Liver (tissue), 9 donors: ENCODE measurements around the gene ERBB4. TPM values are rescaled to one million over a fixed set of nuclear protein-coding genes. Genes with fewer than 3 reads are reported as not detected.

Source experiments
- DNase-seq: peaks from one replicate; pipeline ENCODE4 v3.0.0-alpha.2; 2017; ENCODE audit warnings: low spot score
- H3K27ac ChIP-seq, 2 donors: one replicate each; pipeline ENCODE4 v1.7.0; 2013; ENCODE audit warnings: inconsistent platforms in 2 of 2, low read length in 2 of 2, control low read depth in 1 of 2, low read depth in 1 of 2, mild to moderate bottlenecking in 1 of 2
- H3K27me3 ChIP-seq, 4 donors: one replicate each; pipeline versions ENCODE4 v1.6.1 to v1.7.0; 2013; ENCODE audit warnings: low read length in 3 of 4, inconsistent platforms in 1 of 4, mild to moderate bottlenecking in 1 of 4, moderate library complexity in 1 of 4; ENCODE audit not compliant: control insufficient read depth in 4 of 4, insufficient read depth in 4 of 4
- H3K36me3 ChIP-seq, 4 donors: one replicate each; pipeline versions ENCODE4 v1.6.1 to v1.7.0; 2013; ENCODE audit warnings: low read length in 3 of 4, mild to moderate bottlenecking in 3 of 4, low read depth in 1 of 4, moderate library complexity in 1 of 4; ENCODE audit not compliant: control insufficient read depth in 4 of 4, insufficient read depth in 3 of 4
- H3K4me1 ChIP-seq, 4 donors: one replicate each; pipeline versions ENCODE4 v1.6.1 to v1.7.0; 2013; ENCODE audit warnings: low read length in 3 of 4, mild to moderate bottlenecking in 3 of 4, moderate library complexity in 1 of 4; ENCODE audit not compliant: control insufficient read depth in 4 of 4, insufficient read depth in 4 of 4
- H3K4me3 ChIP-seq, 3 donors: one replicate each; pipeline versions ENCODE4 v1.6.1 to v1.7.0; 2013; ENCODE audit warnings: low read length in 3 of 3, control low read depth in 1 of 3, low read depth in 1 of 3, mild to moderate bottlenecking in 1 of 3
- H3K9ac ChIP-seq, 2 donors: one replicate each; pipeline ENCODE4 v1.7.0; 2013; ENCODE audit warnings: low read length in 2 of 2, mild to moderate bottlenecking in 2 of 2, moderate library complexity in 2 of 2, control low read depth in 1 of 2, low read depth in 1 of 2
- H3K9me3 ChIP-seq, 4 donors: one replicate each; pipeline versions ENCODE4 v1.6.1 to v1.7.0; 2013; ENCODE audit warnings: low read length in 3 of 4; ENCODE audit not compliant: control insufficient read depth in 4 of 4
- ATF3 ChIP-seq: IDR thresholded peaks from 2 replicates; pipeline ENCODE4 v1.6.1; 2016; ENCODE audit warnings: antibody characterized with exemption
- EGR1 ChIP-seq, 2 donors: IDR thresholded peaks; 2 replicates each; pipeline ENCODE4 v1.6.1; 2016 to 2018; ENCODE audit warnings: antibody characterized with exemption in 2 of 2, low read depth in 2 of 2
- FOXA1 ChIP-seq: IDR thresholded peaks from 2 replicates; pipeline ENCODE4 v1.6.1; 2016; ENCODE audit warnings: antibody characterized with exemption
- FOXA2 ChIP-seq: IDR thresholded peaks from 2 replicates; pipeline ENCODE4 v1.6.1; 2016; ENCODE audit warnings: antibody characterized with exemption
- GABPA ChIP-seq, 2 donors: IDR thresholded peaks in 1 of 2; conservative IDR thresholded peaks in 1 of 2; 2 replicates each; pipeline ENCODE4 v1.6.1; 2016; ENCODE audit warnings: antibody characterized with exemption in 2 of 2, mild to moderate bottlenecking in 1 of 2, moderate library complexity in 1 of 2
- HNF4A ChIP-seq, 2 donors: conservative IDR thresholded peaks; 2 replicates each; pipeline ENCODE4 v1.6.1; 2016; ENCODE audit warnings: antibody characterized with exemption in 2 of 2, mild to moderate bottlenecking in 2 of 2
- HNF4G ChIP-seq: IDR thresholded peaks from 2 replicates; pipeline ENCODE4 v1.6.1; 2016; ENCODE audit warnings: antibody characterized with exemption
- JUND ChIP-seq, 2 donors: IDR thresholded peaks; 2 replicates each; pipeline ENCODE4 v1.6.1; 2016; ENCODE audit warnings: antibody characterized with exemption in 2 of 2
- NR2F2 ChIP-seq: IDR thresholded peaks from 2 replicates; pipeline ENCODE4 v1.6.1; 2016; ENCODE audit warnings: antibody characterized with exemption
- RXRA ChIP-seq, 2 donors: IDR thresholded peaks; 2 replicates each; pipeline ENCODE4 v1.6.1; 2017 to 2018; ENCODE audit warnings: antibody characterized with exemption in 2 of 2, mild to moderate bottlenecking in 1 of 2
- SP1 ChIP-seq: IDR thresholded peaks from 2 replicates; pipeline ENCODE4 v1.6.1; 2018; ENCODE audit warnings: antibody characterized with exemption, mild to moderate bottlenecking
- TAF1 ChIP-seq: conservative IDR thresholded peaks from 2 replicates; pipeline ENCODE4 v1.6.1; 2016; ENCODE audit warnings: antibody characterized with exemption, mild to moderate bottlenecking
- YY1 ChIP-seq: IDR thresholded peaks from 2 replicates; pipeline ENCODE4 v1.6.1; 2016; ENCODE audit warnings: antibody characterized with exemption, mild to moderate bottlenecking
- WGBS: extraction: QIAGEN DNeasy Blood & Tissue Kit; methylation state at CpG from one replicate; pipeline ENCODE4 v1.1.7; 2013; 5-methylcytosine and 5-hydroxymethylcytosine counted together
- polyA plus RNA-seq, 2 donors: library from polyadenylated mRNA; stranded (reverse) in 1 of 2; unstranded in 1 of 2; fragments of 200-250 nt in 1 of 2; fragments of >200 nt in 1 of 2; fragmentation: Nextera tagmentation in 1 of 2; extraction: Ambion mirVana in 1 of 2; gene quantifications; one replicate each; pipeline versions ENCODE4 v1.2.1 to v1.2.3, GENCODE V29; 2013 to 2015
- total RNA-seq, 2 donors: library from RNA; depleted of rRNA; stranded (reverse); fragments of >200 nt; gene quantifications; one replicate each; pipeline ENCODE4 v1.2.3, GENCODE V29; 2014
- TF ChIP-seq, protein P1 (sequence below): fragments of 150-350 bp; IDR thresholded peaks from 2 replicates; pipeline ENCODE4 v1.5.1; 2017; ENCODE audit warnings: improper control_type of control experiment, low read depth, low read length; ENCODE audit not compliant: missing input control
- TF ChIP-seq, protein P2 (sequence below): IDR thresholded peaks from 2 replicates; pipeline ENCODE4 v1.6.1; 2016; ENCODE audit warnings: antibody characterized with exemption, mild to moderate bottlenecking
- TF ChIP-seq, protein P3 (sequence below): IDR thresholded peaks from 2 replicates; pipeline ENCODE4 v1.6.1; 2016; ENCODE audit warnings: antibody characterized with exemption
- donor health status: healthy.
- donor health status: healthy.
- donor health status: healthy.
- donor health status: healthy.
- donor health status: healthy.

The ERBB4 gene
- total and polyA plus RNA-seq, 4 donors: 0.03 to 0.42 TPM; not detected in 2

DNA sequence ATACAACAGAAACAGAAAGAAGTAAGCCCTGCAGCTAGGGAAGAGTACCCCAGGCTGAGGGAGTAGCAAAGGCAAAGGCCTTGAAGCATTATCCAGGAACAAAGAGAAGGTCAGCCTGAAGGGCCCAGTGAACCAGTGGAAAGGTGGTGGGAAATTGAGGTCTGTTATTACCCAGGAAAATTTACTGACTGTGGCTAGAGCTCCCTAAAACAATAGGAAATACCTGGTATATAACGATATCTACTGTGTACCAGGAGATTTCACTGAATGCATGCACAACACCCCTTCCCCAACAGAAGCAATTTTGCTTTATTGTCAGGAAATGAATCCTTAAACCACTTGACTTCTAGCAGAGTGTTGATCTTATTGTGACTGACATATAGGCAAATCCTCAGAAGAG is 365.3 kb downstream of the ERBB4 start:
- Histone ChIP-seq H3K27ac (no peak overlapping the region), H3K4me3 (no peak overlapping the region), H3K36me3 (no peaks in the 10 kb centered on the region), H3K9ac (no peak overlapping the region), H3K27me3 (no peaks in the 10 kb centered on the region), H3K9me3 (peaks cover 0 to 2% (median 0%) of the 10 kb centered on the region in 4 donors), H3K4me1 (no peaks in the 10 kb centered on the region)
- TF ChIP-seq TAF1 (no peak), SP1 (no peak), ATF3 (no peak), JUND (IDR thresholded peaks at IDR 0.05) (no peak), EGR1 (IDR thresholded peaks at IDR 0.05; ENCODE audit: low read depth in 2 of 2) (no peak), YY1 (no peak), GABPA (IDR thresholded peaks at IDR 0.05 in 1 of 2, conservative IDR thresholded peaks at IDR 0.05 in 1 of 2) (no peak)
- TF ChIP-seq, protein P1, sequence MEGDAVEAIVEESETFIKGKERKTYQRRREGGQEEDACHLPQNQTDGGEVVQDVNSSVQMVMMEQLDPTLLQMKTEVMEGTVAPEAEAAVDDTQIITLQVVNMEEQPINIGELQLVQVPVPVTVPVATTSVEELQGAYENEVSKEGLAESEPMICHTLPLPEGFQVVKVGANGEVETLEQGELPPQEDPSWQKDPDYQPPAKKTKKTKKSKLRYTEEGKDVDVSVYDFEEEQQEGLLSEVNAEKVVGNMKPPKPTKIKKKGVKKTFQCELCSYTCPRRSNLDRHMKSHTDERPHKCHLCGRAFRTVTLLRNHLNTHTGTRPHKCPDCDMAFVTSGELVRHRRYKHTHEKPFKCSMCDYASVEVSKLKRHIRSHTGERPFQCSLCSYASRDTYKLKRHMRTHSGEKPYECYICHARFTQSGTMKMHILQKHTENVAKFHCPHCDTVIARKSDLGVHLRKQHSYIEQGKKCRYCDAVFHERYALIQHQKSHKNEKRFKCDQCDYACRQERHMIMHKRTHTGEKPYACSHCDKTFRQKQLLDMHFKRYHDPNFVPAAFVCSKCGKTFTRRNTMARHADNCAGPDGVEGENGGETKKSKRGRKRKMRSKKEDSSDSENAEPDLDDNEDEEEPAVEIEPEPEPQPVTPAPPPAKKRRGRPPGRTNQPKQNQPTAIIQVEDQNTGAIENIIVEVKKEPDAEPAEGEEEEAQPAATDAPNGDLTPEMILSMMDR: no peak
- no peak for DNase-seq
- WGBS: 59% methylated on average over 1 of the region's 1 CpG

DNA sequence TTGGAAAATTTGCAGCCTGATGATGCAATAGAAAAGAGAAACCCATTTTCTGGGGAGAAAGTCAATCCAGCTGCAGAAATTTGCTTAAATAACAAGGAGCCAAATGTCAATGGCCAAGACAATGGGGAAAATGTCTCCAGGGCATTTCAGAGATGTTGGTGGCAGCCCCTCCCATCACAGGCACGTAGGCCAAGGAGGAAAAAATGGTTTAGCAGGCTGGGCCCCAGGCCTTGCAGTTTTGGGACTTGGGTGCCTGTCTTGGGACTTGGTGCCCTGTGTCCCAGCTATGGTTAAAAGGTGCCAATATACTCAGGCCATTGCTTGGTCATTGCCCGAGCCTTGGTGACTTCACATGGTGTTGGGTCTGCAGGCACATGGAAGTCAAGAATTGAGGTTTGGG is 368.2 kb downstream of the ERBB4 start:
- WGBS: 62% methylated on average over 2 of the region's 2 CpGs
- Histone ChIP-seq H3K27ac (no peak overlapping the region), H3K9me3 (peaks cover 0 to 2% (median 0%) of the 10 kb centered on the region in 4 donors), H3K9ac (no peak overlapping the region), H3K4me3 (no peak overlapping the region), H3K27me3 (no peaks in the 10 kb centered on the region), H3K4me1 (no peaks in the 10 kb centered on the region), H3K36me3 (no peaks in the 10 kb centered on the region)
- TF ChIP-seq RXRA (IDR thresholded peaks at IDR 0.05) (no peak), SP1 (no peak), HNF4A (conservative IDR thresholded peaks at IDR 0.05) (no peak), JUND (IDR thresholded peaks at IDR 0.05) (no peak), ATF3 (no peak), EGR1 (IDR thresholded peaks at IDR 0.05; ENCODE audit: low read depth in 2 of 2) (no peak), HNF4G (no peak)
- TF ChIP-seq, protein P2, sequence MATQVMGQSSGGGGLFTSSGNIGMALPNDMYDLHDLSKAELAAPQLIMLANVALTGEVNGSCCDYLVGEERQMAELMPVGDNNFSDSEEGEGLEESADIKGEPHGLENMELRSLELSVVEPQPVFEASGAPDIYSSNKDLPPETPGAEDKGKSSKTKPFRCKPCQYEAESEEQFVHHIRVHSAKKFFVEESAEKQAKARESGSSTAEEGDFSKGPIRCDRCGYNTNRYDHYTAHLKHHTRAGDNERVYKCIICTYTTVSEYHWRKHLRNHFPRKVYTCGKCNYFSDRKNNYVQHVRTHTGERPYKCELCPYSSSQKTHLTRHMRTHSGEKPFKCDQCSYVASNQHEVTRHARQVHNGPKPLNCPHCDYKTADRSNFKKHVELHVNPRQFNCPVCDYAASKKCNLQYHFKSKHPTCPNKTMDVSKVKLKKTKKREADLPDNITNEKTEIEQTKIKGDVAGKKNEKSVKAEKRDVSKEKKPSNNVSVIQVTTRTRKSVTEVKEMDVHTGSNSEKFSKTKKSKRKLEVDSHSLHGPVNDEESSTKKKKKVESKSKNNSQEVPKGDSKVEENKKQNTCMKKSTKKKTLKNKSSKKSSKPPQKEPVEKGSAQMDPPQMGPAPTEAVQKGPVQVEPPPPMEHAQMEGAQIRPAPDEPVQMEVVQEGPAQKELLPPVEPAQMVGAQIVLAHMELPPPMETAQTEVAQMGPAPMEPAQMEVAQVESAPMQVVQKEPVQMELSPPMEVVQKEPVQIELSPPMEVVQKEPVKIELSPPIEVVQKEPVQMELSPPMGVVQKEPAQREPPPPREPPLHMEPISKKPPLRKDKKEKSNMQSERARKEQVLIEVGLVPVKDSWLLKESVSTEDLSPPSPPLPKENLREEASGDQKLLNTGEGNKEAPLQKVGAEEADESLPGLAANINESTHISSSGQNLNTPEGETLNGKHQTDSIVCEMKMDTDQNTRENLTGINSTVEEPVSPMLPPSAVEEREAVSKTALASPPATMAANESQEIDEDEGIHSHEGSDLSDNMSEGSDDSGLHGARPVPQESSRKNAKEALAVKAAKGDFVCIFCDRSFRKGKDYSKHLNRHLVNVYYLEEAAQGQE: no peak
- no peak for DNase-seq

- Histone ChIP-seq H3K36me3 (no peaks in the 10 kb centered on the region), H3K27me3 (peaks cover 0 to 3% (median 0%) of the 10 kb centered on the region in 4 donors), H3K27ac (no peak overlapping the region), H3K9me3 (no peaks in the 10 kb centered on the region), H3K9ac (no peak overlapping the region), H3K4me1 (no peaks in the 10 kb centered on the region), H3K4me3 (no peak overlapping the region)
- 71% methylated on average over 1 of the region's 1 CpG for WGBS
- no peak for DNase-seq
- TF ChIP-seq, protein P3, sequence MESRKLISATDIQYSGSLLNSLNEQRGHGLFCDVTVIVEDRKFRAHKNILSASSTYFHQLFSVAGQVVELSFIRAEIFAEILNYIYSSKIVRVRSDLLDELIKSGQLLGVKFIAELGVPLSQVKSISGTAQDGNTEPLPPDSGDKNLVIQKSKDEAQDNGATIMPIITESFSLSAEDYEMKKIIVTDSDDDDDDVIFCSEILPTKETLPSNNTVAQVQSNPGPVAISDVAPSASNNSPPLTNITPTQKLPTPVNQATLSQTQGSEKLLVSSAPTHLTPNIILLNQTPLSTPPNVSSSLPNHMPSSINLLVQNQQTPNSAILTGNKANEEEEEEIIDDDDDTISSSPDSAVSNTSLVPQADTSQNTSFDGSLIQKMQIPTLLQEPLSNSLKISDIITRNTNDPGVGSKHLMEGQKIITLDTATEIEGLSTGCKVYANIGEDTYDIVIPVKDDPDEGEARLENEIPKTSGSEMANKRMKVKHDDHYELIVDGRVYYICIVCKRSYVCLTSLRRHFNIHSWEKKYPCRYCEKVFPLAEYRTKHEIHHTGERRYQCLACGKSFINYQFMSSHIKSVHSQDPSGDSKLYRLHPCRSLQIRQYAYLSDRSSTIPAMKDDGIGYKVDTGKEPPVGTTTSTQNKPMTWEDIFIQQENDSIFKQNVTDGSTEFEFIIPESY: no peak
- TF ChIP-seq HNF4G: no peak
- TF ChIP-seq FOXA2: no peak
- no peak for TF ChIP-seq TAF1
- no peak for TF ChIP-seq EGR1 (IDR thresholded peaks at IDR 0.05; ENCODE audit: low read depth in 2 of 2)
- no peak for TF ChIP-seq FOXA1
- TF ChIP-seq, protein P1: no peak
- no peak for TF ChIP-seq RXRA (IDR thresholded peaks at IDR 0.05)
- TF ChIP-seq NR2F2: no peak
- TF ChIP-seq SP1: no peak
Observed at GRCh38 chr2:212158081-212158480, 380.5 kb downstream of the ERBB4 start.
